ENCODE measurements around the gene SPATA21. TPM values are rescaled to one million over a fixed set of nuclear protein-coding genes. Genes with fewer than 3 reads are reported as not detected.
"Not testable (repeated sequence)": the region's sequence is repeated elsewhere in the genome, so short reads cannot be mapped to it uniquely, and the experiment has no call there.

The SPATA21 gene
- total RNA-seq, 1 experiment from 2014 or later = not detected

DNA sequence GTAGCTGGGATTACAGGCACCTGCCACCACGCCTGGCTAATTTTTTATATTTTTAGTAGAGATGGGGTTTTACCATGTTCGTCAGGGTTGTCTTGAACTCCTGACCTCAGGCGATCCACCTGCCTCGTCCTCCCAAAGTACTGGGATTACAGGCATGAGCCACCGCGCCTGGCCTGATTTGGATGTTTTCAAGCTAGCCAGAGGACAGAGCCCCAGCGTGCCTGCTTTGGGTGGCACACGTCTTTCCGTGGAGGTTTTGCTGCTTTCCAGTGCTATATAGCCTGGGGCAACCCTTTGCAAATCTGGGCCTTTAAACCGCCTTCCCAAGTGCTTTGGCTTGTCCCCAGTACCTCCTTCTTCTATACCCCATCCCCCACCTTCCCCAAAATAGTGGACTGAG, 18.9 kb upstream of the SPATA21 start:
- in situ Hi-C loops (cut with HindIII; ENCODE audit: low pct_unique_long_range_greater_than_20kb, low sequenced_read_pairs); DNase-seq (ENCODE audit: low read depth): not testable (repeated sequence)

DNA sequence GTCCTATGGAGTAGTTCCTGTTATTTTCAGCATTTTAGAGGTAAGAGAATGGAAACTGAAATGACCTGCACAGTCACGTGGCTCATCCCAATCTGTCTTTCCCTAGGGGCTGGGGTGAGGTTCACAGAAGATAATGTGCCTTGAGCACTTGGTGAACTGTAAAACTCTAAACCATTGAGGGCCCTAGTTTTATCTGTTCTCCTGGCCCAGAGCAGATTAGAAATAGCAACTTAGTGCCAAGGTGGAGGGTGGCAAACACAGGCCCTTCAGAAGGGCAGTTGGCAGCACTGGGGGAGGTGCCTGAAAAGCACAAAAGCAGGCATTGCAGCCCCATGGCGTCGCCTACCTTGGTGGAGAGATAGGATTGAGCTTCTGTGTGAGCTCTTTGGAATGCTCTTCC, 17.7 kb upstream of the SPATA21 start:
- DNase-seq (ENCODE audit: low read depth); in situ Hi-C loops (cut with HindIII; ENCODE audit: low pct_unique_long_range_greater_than_20kb, low sequenced_read_pairs): not testable (repeated sequence)

DNA sequence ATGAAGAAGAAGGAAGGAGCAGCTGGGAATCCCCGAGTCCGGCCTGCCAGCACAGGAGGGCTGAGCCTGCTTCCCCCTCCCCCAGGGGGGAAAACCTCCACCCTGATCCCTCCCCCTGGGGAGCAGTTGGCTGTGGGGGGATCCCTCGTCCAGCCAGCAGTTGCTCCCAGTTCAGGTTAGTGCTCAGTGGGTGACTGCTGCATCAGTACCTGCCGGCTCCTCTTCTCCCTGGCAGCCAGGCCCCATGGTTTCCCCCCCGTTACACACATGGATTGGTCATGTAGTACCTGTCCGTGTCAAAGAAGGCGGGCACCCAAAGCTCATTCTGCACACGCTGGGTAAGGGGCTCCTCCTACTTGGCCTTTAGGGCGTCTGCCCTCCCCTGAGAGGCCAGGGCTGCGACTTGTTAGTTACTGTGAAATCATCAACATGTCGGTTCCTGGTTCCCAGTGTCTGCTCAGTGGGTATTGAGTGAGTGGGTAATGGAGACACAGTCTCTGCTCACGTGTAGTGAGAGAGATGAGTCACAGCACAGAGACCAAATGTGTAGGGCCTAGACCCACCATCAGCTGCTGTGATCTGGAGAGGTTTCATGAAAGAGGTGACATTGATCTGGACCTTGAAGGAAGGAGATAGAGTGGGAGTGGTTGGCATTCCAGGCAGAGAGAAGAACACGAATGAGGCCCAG, 14.8 kb upstream of the SPATA21 start:
- in situ Hi-C loops (cut with HindIII; ENCODE audit: low pct_unique_long_range_greater_than_20kb, low sequenced_read_pairs) = no loop called here
- no peak for DNase-seq (ENCODE audit: low read depth)

DNA sequence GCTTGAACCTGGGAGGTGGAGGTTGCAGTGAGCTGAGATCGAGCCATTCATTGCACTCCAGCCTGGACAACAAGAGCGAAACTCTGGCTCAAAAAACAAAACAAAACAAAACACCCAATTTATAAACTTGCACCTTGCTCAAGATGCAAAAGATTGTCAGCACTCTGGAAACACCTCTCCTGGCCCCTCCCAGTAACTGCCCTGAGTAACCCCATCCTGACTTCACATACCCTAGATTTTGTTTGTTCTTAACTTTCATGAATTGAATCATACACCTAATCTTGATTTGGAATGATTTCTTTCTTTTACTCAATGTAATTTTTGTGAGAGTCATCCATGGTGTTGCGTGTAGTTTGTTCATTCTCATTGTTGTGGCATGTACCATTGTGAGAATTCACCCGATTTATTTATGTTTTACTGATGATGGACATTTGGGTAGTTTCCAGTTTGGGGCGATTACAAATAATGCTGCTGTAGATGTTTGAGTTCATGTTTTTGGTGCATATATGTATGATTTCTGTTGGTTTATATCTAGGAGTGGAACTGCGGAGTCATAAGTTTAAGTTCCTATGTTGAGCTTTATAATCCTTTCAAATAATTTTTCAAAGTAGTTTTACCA, 13.7 kb upstream of the SPATA21 start:
- no peak for DNase-seq (ENCODE audit: low read depth)
- in situ Hi-C loops (cut with HindIII; ENCODE audit: low pct_unique_long_range_greater_than_20kb, low sequenced_read_pairs) = no loop called here

DNA sequence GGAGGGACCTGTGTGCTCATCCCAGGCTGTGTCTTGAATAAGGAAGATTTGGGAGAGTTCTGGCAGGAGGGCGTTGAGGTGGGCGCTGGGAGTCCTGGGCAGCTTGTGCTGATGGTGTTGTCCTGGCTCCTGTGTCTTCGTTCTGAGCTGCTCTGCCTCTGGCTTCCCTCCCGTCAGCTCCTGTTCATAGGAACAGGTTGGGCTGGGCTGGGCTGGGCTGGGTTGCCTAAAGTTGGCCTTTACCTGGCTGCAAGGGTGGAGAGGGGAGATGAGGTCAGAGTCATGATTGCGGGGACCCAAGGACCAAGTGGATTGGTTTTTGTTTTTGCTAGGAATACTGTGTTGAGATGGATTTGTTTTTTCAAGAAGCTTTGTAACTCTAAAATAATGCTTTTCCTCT, 12.4 kb upstream of the SPATA21 start:
- in situ Hi-C loops (cut with HindIII; ENCODE audit: low pct_unique_long_range_greater_than_20kb, low sequenced_read_pairs) = no loop called here
- no peak for DNase-seq (ENCODE audit: low read depth)

DNA sequence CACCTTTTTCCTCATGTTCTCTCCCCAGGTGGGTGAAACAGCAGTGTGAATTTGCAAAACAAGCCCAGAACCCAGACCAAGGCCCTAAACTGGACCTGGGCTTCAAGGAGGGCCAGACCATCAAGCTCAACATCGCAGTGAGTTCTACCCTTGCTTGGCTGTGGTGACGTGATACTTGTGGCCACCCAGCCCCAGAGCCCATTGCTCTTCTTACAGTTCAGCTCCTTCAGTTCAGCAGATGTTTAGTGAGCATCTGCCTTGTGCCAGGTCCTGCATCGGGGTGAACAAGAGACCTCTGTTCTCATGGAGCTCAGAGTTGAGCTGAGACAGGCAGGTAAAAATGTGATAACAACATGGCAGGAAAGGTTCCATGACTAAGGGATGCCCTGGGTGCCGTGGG, 11.8 kb upstream of the SPATA21 start:
- no peak for DNase-seq (ENCODE audit: low read depth)
- in situ Hi-C loops (cut with HindIII; ENCODE audit: low pct_unique_long_range_greater_than_20kb, low sequenced_read_pairs) = no loop called here

DNA sequence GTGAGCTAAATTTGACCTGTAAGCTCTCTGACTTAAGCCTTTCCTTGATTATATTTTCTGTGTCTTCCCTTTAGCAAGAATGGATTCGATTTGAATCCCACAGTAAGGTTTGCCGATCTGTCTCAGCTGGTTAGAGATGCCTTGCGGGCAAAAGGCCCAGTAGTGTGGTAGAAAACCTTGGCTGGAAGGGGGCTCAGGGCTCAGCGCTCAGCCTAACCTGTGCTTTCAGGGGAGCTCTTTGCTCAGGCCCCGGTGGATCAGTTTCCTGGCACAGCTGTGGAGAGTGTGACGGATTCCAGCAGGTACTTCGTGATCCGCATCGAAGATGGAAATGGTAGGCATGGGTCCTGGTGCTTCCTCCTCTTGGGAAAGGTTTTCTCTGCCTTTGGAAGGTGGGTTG, 10.4 kb upstream of the SPATA21 start:
- no peak for DNase-seq (ENCODE audit: low read depth)
- in situ Hi-C loops (cut with HindIII; ENCODE audit: low pct_unique_long_range_greater_than_20kb, low sequenced_read_pairs) = no loop called here

DNA sequence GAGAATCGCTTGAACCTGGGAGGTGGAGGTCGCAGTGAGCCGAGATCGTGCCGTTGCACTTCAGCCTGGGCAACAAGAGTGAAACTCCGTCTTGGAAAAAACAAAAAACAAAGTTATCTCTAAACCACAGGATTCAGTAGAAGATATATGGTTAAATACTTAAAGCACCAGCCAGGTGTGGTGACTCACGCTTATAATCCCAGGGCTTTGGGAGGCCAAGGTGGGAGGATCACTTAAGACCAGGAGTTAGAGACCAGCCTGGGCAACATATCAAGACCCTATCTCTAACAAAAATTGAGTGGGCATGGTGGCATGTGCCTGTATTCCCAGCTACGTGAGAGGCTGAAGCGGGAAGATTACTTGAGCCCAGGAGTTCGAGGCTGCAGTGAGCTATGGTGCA, 8.9 kb upstream of the SPATA21 start:
- DNase-seq (ENCODE audit: low read depth) = no peak
- in situ Hi-C loops (cut with HindIII; ENCODE audit: low pct_unique_long_range_greater_than_20kb, low sequenced_read_pairs) = no loop called here

DNA sequence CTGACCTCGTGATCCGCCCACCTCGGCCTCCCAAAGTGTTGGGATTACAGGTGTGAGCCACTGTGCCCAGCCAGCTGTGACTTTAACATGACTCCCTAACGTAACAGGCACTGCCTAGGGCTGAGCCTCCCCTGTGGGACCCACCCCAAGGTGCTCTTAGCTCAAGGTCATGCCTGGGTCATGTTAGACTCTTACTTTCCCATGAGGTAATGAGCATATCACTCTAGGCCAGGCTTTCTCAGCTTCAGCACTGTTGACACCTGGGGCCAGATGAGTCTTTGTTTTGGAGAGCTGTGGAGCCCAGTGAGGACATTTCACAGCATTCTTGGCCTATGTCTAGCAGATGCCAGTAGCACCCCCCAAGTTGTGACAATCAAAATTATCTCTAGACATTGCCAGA, 7.8 kb upstream of the SPATA21 start:
- no peak for DNase-seq (ENCODE audit: low read depth)
- in situ Hi-C loops (cut with HindIII; ENCODE audit: low pct_unique_long_range_greater_than_20kb, low sequenced_read_pairs) = no loop called here

DNA sequence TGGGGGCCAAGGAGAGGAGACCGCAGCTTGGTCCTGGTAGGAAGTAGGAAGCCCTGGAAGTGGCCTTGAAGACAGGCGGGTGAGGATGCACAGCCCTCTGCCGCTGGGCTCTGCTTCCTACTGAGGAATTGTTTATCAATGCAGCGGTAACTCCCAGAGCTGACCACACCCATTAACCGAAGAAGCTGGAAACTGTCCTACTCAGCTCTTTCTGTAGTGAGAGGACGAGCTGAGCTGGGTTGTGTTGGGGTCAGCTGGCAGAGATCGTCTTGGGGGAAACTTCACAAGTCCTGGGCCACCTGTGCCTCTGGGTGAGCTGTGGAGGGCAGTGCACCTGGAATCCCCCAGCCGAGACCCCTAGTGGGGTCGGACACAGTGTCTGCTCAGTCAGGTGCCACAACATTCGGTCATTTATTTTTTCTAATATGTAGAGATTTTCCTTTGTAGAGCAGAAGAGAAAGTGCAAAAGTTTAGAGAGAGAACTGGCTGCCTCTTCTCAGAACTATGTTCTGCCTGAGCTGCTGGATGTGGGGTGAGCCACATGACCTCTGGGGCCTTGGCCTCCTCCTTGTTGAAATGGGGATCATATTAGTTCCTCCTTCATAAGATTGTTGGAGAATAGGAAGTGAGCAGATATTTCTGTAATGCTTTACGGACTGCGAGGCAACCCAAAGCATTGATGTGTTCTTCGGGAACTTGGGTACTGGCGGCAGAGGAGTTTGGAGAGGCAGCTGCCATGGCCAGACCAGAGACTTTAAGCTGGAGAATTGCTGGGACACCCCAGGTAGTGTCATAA, 6.9 kb upstream of the SPATA21 start:
- no peak for DNase-seq (ENCODE audit: low read depth)
- in situ Hi-C loops (cut with HindIII; ENCODE audit: low pct_unique_long_range_greater_than_20kb, low sequenced_read_pairs) = no loop called here

DNA sequence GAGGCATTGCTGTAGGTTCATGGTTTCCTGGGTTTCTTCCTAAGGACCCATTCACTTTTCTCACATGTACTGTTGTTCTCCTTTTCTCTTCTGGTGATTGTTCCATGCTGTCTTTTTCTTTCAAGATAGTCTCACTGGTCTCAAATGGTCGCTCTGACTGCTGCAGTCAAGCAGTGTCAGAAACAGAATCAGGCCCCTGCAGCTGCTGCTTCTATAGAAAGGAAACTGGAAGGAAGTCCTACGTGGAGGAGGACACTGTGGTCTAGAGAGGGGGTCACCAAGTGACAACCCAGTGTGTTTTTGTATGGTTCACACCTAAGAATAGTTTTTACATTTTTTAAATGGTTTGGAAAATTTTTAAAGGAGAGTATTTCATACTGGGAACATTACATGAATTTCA, 5.7 kb upstream of the SPATA21 start:
- in situ Hi-C loops (cut with HindIII; ENCODE audit: low pct_unique_long_range_greater_than_20kb, low sequenced_read_pairs) = no loop called here

DNA sequence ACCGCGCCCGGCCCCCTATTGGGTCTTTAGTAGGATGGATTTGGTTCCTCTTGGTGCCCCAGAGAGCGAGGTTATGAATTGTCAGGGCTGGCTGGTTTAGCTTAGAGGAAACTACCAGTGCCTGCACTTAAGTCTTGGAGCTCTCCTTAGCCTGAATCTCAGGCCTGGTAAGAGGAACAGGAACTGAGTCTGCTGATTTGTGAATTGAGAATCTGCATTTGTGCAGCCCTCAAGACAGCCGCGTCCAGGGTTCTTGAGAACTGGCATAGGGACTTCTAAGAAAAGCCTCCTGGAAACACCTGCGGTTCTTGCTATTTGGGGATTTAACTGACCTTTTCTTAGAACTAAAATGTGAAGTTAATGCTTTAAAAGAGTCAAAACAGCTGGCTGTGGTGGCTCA, 5.0 kb upstream of the SPATA21 start:
- in situ Hi-C loops (cut with HindIII; ENCODE audit: low pct_unique_long_range_greater_than_20kb, low sequenced_read_pairs) = no loop called here
- DNase-seq (ENCODE audit: low read depth) = no peak

More for the DNA sequence above, 5.7 kb upstream of the SPATA21 start:
- no peak for DNase-seq (ENCODE audit: low read depth)

DNA sequence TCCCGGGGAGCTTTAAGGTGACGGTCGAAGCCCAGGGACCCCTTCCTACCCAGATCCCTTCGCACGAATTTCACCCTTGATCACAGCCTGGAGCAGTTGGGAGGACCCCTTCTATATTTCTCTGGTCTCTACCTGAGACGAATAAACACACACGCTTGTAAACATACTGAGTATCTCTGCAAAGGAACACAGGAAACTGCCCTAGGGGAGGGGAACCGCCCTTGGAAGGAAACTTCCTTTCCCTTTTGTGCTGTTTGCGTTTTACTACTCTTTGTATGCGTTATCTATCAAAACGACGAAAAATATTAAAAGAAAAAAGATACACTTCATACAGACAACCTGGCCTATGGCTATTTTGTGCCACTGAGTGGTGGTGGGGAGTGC, 4.0 kb upstream of the SPATA21 start:
- in situ Hi-C loops (cut with HindIII; ENCODE audit: low pct_unique_long_range_greater_than_20kb, low sequenced_read_pairs) = no loop called here
- DNase-seq (ENCODE audit: low read depth) = no peak

DNA sequence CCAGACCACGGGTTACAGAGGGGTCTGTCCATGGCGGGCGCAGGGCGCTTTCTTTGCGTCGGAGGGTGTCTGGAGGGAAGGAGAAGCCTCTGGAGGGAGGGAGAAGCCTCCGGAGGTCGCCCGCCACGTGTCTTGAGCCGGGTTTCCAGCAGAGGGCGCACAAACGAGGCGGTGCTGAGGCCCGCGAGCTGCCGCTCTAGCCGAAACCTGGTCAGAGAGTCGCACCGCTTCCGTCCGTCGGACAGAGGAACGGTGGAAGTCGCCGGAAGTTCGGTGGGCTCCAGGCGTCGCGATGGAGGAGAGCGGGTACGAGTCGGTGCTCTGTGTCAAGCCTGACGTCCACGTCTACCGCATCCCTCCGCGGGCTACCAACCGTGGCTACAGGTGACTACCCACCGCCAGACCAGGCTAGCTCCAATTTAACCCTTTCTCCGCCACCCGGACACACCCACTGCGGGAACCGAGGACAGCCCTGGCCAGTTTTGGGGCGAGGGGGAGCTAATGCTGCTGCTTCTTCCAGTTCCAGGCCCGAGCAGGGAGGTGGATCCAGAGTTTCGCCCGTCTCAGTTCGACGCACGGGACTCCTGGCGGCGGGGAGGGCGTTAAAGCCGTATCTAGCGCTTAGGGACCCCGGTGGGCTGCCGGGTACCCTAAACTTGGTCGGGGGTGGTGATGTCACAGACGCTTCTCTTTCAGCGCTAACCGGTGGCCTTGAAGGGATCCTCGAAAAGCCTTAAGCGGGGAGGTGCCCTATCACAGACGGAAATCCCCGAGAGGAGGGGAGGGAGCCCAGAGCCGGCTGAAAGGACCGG, 3.5 kb upstream of the SPATA21 start, which contains the start of gene NECAP2:
NECAP2 (plus strand) TSS at position 255 of the 812 bp plus-strand sequence; CDS start at position 293, 38 bp downstream.
- in situ Hi-C loops (cut with HindIII; ENCODE audit: low pct_unique_long_range_greater_than_20kb, low sequenced_read_pairs) = no loop called here
- peak; percentile 88 for DNase-seq (ENCODE audit: low read depth)

DNA sequence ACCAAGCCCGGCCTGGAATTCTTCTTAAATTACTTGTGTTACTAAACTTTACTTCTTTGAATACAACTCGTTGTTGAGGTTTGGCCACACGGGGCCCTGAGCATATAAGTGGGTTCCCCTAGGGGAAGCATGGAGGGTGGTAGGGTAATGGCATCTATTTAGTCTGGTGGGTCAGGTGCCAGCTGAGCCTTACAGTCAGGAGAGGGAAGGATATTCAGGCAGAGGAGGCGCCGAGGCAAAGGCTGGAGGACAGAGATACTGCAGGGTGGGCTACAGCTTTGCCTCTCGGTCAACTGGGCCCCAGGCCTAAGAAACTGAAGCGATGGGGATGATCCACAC, 2.9 kb upstream of the SPATA21 start:
- in situ Hi-C loops (cut with HindIII; ENCODE audit: low pct_unique_long_range_greater_than_20kb, low sequenced_read_pairs) = no loop called here
- DNase-seq (ENCODE audit: low read depth) = no peak

DNA sequence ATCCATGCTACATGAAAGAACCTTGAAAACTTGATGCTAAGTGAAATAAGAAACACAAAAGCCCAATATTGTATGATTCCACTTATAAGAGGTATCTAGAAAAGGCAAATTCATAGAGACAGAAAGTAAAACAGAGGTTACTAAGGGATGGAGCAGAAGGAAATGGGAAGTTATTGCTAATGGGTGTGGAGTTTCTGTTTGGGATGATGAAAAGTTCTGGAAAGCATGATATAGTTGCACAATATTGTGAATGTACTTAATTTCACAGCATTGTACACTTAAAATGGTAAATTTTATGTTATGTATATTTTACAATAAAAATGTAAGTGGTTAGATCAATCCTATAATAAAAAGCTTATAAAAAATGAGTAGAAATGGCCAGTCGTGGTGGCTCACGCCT, 1.7 kb upstream of the SPATA21 start:
- in situ Hi-C loops (cut with HindIII; ENCODE audit: low pct_unique_long_range_greater_than_20kb, low sequenced_read_pairs) = no loop called here
- DNase-seq (ENCODE audit: low read depth) = no peak

DNA sequence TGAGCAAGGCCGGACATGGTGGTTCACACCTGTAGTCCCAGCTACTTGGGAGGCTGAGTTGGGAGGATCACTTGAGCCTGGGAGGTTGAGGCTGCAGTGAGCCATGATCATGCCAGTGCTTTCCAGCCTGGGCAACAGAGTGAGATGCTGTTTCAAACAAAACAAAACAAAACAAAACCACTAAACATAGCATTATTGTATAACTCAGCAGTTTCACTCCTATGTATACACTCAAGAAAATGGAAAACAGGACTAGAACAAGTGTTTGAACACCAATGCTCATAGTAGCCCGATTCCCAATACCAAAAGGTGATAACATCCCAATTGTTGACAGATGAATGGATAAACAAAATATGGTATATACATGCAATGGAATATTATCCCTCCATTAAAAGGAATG, 1.3 kb upstream of the SPATA21 start:
- in situ Hi-C loops (cut with HindIII; ENCODE audit: low pct_unique_long_range_greater_than_20kb, low sequenced_read_pairs) = no loop called here
- DNase-seq (ENCODE audit: low read depth) = no peak

DNA sequence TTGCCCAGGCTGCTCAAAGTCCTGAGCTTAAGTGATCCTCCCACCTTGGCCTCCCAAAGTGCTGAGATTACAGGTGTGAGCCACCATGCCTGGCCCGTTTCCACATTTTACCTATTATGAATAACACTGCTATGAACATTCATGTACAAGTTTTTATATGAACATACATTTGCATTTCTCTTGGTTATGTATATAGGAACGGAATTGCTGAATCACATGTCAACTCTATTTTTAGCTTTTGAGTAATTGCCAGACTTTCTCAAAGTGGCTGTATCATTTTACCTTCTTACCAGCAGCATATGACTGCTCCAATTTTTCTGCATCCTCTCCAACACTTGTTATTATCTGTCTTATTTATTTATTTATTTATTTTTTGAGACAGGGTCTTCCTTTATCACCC, 2.7 kb downstream of the SPATA21 start:
- in situ Hi-C loops (cut with HindIII; ENCODE audit: low pct_unique_long_range_greater_than_20kb, low sequenced_read_pairs) = no loop called here
- DNase-seq (ENCODE audit: low read depth) = no peak

DNA sequence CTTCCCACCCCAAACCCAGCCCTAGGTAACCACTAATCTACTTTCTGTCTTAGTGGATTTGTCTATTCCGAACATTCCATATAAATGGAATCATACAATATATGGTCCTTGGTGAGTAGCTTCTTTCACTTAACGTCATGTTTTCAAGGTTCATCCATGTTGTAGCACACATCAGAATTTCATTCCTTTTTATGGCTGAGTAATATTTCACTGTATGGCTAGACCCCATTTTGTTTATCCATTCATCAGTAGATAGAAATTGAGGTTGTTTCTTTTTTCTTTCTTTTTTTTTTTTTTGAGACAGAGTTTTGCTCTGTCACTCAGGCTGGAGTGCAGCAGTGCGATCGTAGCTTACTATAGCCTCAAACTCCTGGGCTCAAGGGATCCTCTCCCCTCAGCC, 3.2 kb downstream of the SPATA21 start:
- in situ Hi-C loops (cut with HindIII; ENCODE audit: low pct_unique_long_range_greater_than_20kb, low sequenced_read_pairs) = no loop called here
- DNase-seq (ENCODE audit: low read depth) = no peak
